ENCODE measurements around the gene SLN.
A peak's percentile ranks its signal among the peaks of the same experiment; 100 is the strongest.

SLN gene

DNA sequence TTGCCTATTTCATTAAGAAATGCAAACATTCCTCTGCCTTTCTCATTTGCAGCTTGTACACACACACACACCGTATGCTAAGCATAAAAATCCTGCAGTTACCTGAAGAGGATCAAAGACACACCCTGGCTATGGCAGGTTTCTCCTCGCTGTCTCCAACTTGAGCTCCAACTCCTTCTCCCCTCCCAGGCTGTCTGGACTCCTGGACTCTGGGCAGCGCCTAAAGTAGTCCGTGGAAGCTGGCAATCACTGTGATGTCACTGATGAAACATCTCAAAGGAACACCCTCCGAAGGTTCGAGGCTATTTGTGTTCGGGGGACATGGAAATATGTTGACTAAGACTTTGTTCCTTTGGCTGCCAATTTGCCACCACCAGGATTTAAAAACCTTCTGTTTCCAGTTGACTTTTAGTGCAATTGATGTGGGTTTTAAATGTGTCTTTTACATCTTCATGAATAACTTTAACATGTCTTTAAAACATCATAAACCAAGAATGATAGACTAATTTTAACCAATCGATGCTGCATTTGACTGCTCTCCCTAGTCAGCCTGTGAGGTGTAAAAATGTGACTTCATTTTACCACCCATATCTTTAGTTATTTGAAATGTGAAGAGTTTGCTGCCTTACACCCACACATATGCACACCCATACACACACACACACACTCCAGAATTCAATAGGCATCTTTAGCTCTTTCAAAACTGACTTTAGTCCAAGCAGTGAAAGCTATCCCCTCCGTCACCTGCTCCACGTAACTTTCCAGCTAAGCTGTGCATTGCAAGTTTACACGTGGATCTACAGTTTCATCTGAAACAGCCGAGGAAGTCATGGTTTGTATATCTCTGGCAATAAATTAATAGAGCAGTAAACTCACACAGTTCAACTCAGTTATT lies at the start of gene SLN:
Gene SLN, minus strand, starts transcription at position 196 of the 895 bp plus-strand sequence.
- no peak for DNase-seq

GRCh38 chr11:107758719-107759355 lies 47.0 kb upstream of the SLN start:
- peak in 1 of 2 experiments; percentile 8 for DNase-seq

GRCh38 chr11:107757661-107758060 lies 45.8 kb upstream of the SLN start:
- no peak for DNase-seq

GRCh38 chr11:107756553-107756952 lies 44.7 kb upstream of the SLN start:
- DNase-seq: no peak

DNA sequence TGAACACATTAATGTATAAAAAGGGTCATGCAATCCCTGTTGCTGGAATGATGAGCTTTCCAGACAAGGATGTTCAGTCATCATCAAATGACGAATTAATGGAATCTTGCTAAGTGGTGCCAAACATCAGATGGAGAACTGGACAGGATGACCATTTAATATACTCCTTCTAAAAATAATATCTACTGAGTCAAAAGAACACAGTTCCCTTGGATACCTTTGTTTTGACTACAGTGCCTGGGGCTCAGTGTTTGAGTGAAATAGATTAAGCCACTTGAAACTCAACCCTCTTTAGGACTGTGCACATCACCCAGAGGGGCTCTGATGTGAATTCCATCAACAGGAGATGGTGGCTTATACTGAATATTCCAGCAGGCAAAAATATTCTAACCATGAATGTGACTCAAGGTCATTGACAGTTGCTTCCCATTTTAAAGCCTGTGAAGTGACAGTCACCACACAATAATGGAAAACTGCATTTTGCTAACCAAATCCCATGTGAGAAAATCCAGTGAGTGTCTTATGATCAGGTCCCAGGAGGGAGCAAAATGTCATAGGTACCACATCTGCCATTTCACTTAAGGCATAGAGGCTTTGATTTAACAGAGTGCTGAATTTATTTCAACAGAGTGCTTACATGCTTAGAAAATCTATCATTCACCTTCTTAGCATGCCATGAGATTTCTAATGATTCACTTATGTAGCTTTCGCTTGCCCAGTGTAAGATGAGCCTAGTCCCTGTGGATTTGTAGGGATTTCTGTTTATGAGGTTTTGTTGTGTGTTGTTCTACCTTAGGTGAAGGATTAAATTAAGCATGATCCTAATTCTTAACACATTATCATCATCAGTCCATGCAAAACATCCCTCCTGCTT lies 41.3 kb upstream of the SLN start:
- no peak for DNase-seq

- no peak for DNase-seq
Observed at GRCh38 chr11:107752508-107752907, 40.7 kb upstream of the SLN start.

- no peak for DNase-seq
Observed at GRCh38 chr11:107751082-107751481, 39.2 kb upstream of the SLN start.

DNA sequence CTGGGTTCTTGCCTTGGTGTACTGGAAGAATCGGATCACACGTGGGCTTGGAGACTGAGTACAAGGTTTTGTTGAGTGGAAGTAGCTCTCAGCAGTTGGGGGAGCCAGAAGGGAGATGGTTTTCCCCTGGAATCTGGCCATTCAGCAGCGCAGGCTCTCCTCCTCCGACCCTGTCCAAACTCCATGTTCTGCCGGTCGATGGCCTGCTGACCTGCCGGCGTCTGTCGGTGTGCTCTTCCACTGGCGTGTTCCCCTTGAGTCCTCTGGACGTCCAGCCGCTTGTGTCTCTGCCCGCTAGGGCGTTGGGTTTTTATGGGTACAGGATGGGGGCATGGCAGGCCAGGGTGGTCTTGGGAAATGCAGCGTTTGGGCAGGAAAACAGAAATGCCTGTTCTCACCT lies 38.5 kb upstream of the SLN start:
- DNase-seq: no peak

DNA sequence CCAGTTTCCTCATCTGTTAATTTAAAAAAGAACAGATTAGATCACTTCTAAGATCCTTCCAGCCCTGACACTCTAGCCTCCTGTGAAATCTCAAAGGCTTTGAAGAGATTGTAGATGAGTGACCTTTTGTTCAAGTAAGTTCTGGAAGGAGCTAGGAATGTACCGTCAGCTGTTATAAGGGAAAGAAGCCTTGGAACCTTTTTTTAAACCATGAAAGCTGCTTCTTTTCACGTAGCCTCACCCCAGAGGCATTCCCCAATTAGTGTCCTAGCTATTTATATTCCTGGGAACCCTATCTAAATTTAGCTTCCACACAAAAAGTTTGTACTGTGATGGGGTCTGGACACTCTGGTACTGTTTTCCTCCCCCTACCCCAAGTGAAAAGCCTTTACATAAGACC lies 35.8 kb upstream of the SLN start:
- DNase-seq: no peak

DNA sequence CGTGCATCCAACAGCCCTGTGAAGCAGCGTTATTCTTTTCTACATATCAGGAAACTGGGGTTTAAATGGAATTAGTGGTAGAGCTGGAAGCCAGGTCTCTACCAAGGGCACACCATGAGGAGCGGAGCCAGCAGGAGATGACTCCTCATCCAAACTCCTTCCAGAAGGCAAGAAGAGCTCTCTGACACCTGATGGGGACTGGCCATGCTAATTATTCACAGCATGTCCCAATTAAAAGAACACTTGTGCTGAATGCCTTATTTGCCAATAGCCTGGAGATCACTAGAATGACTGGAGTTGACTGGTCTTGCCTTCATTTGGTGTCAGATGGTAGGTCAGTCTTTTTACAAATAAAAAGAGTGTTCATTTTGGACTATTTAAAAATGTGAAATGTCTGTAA lies 32.9 kb upstream of the SLN start:
- DNase-seq: no peak

- DNase-seq: no peak
Observed at GRCh38 chr11:107743191-107743590, 31.3 kb upstream of the SLN start.

GRCh38 chr11:107741044-107741823 lies 29.4 kb upstream of the SLN start:
- DNase-seq: no peak

GRCh38 chr11:107740271-107740670 lies 28.4 kb upstream of the SLN start:
- no peak for DNase-seq

DNA sequence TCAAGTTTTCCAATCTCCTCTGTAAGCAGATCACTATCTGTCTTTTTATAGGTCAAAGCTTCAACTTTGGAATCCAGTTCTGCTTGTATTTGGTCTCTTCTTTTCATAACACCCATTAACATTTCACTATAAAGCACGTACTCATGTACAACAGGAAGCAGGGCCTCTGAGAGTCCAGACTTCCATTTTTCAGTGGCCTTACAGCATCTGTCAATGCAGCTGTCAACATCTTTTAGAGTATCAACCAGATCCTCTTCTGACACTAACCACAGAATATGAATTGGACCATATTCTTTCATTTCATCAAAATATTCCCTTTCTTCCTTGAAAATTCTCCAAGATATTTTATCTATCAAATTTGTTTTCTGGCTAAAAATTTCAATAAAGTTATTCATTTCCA lies 24.7 kb upstream of the SLN start:
- no peak for DNase-seq

GRCh38 chr11:107733518-107733917 lies 21.7 kb upstream of the SLN start:
- no peak for DNase-seq

GRCh38 chr11:107732689-107733051 lies 20.8 kb upstream of the SLN start:
- DNase-seq: no peak

DNA sequence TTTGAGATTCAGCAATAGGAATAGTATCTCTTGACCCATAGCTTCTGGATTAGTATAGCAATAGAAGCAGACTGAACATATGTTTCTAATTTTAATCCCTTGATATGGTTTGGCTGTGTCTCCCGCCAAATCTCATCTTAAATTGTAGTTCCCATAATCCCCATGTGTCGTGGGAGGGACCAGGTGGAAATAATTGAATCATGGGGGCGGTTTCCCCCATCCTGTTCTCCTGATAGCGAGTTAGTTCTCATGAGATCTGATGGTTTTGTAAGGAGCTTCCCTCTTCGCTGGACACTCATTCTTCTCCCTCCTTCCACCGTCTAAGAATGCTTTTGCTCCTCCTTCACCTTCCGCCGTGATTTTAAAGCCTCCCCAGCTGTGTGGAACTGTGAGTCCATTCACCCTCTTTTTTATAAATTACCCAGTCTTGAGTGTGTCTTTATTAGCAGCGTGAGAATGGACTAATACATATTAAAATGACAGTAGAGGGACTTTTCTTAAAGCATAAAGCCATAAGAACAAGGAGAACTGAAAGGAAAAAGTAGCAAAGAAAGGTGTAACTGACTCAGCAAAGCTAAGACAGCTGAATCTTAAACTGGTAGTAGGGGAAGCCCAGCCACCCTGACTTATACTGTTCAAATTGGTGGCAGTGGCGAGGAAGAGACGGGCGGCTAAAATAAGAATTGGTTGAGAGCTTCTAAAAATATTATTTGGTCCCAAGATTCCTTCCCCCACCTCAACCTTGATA lies 20.3 kb upstream of the SLN start:
- no peak for DNase-seq

GRCh38 chr11:107722662-107723061 lies 10.8 kb upstream of the SLN start:
- no peak for DNase-seq

DNA sequence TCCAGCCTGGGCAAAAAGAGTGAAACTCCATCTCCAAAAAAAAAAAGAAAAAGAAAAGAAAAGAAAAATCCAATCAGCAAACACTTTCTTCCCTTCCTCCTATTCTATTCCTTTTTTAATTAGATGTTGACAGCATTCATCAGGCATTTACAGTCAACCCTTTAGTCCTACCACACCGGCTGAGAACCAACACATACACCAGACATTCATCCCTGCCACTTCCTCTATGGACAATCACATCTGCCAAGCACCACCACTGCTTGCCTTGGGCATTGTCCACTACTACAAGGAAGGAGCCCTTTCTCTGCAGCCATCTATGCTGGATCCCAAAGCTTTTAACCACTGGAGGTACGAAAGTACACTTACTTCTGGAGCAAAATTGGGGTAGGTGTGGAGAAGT lies 9.4 kb upstream of the SLN start:
- no peak for DNase-seq

- no peak for DNase-seq
Observed at GRCh38 chr11:107720303-107720774, 8.5 kb upstream of the SLN start.

GRCh38 chr11:107719557-107720302 lies 7.9 kb upstream of the SLN start:
- DNase-seq: no peak

Data from NCI-H2081 (cell line).